K562 (cell line): ENCODE measurements around the gene SRD5A1. TPM values are rescaled to one million over a fixed set of nuclear protein-coding genes. Genes with fewer than 3 reads are reported as not detected.

ENCODE experiments used
- ATAC-seq: fragments of 200-7000 bp; cut with Tn5 transposase; 3 replicates; pipeline ENCODE4 v1.9.1; 2020; ENCODE audit warnings: moderate library complexity
- BruUV-seq: library from RNA; stranded (reverse); fragments of 400-500 nt; replicated peaks from 2 replicates; lab custom pipeline; 2021; lab: Mats Ljungman, UMichigan
- CTCF ChIA-PET: fragments of 300-600 bp; formaldehyde crosslinking; extraction: SDS; loops from one replicate; lab custom pipeline; 2021; ENCODE audit warnings: low intra/inter-chr PET ratio; lab: Yijun Ruan, JAX
- POLR2A ChIA-PET: fragments of 300-600, 350-650 bp; sonication (Branson Sonifier 250); formaldehyde crosslinking; extraction: SDS; loops from one replicate; lab custom pipeline; 2021; ENCODE audit warnings: antibody characterized with exemption, inconsistent platforms; lab: Yijun Ruan, JAX
- DNase-seq, 4 experiments: peaks; one replicate each; pipeline versions ENCODE4 v3.0.0 to v3.0.0-alpha.2; 2011 to 2018; ENCODE audit warnings: low spot score in 3 of 4, mixed read lengths in 3 of 4; ENCODE audit errors: extremely low read depth in 1 of 4
- FAIRE-seq: peaks from 2 replicates; lab custom pipeline; 2011; peaks lifted over from hg19 to GRCh38; lab: Jason Lieb, UNC
- H2AFZ ChIP-seq: 2 replicates; pipeline ENCODE4 v1.6.0; 2011; ENCODE audit warnings: low read depth, low read length, control low read depth, inconsistent platforms
- H3K27ac ChIP-seq: fragments of 200-600 bp; 3 replicates; pipeline ENCODE4 v1.8.0; 2011; ENCODE audit warnings: low read depth, mild to moderate bottlenecking, control low read depth, inconsistent platforms, low read length, moderate library complexity, mixed read lengths; ENCODE audit errors: extremely low read depth
- H3K27me3 ChIP-seq, 2 experiments: fragments of 300-600 bp in 1 of 2; 2 replicates in 1 of 2; 3 replicates in 1 of 2; pipeline versions ENCODE4 v1.6.0 to v1.8.0; 2011; ENCODE audit warnings: inconsistent platforms in 2 of 2, low read length in 2 of 2, mild to moderate bottlenecking in 1 of 2, mixed read lengths in 1 of 2, moderate library complexity in 1 of 2; ENCODE audit not compliant: control insufficient read depth in 2 of 2, insufficient read depth in 2 of 2
- H3K36me3 ChIP-seq: fragments of 300-600 bp; 3 replicates; pipeline ENCODE4 v1.8.0; 2011; ENCODE audit warnings: mild to moderate bottlenecking, low read length, inconsistent platforms; ENCODE audit not compliant: control insufficient read depth, insufficient read depth
- H3K4me1 ChIP-seq, 2 experiments: fragments of 200-600 bp in 1 of 2; replicated peaks in 1 of 2; 2 replicates in 1 of 2; 3 replicates in 1 of 2; pipeline versions ENCODE4 v1.5.1 to v1.8.0; 2011; ENCODE audit warnings: inconsistent platforms in 2 of 2, low read length in 2 of 2, mild to moderate bottlenecking in 1 of 2, mixed read lengths in 1 of 2, moderate library complexity in 1 of 2; ENCODE audit not compliant: control insufficient read depth in 2 of 2, insufficient read depth in 2 of 2
- H3K4me2 ChIP-seq: 2 replicates; pipeline ENCODE4 v1.6.1; 2011; ENCODE audit warnings: low read length, control low read depth, inconsistent platforms, mixed read lengths; ENCODE audit not compliant: insufficient read depth
- H3K4me3 ChIP-seq: fragments of 200-600 bp; sonication (generic), shearing (Covaris generic); 2 replicates; pipeline ENCODE4 v1.5.1; 2016; ENCODE audit warnings: control low read depth, inconsistent platforms
- H3K79me2 ChIP-seq: fragments of 200-600 bp; 3 replicates; pipeline ENCODE4 v1.8.0; 2011; ENCODE audit warnings: low read length, inconsistent platforms; ENCODE audit not compliant: control insufficient read depth, insufficient read depth
- H3K9ac ChIP-seq, 2 experiments: 2 replicates each; pipeline versions ENCODE4 v1.6.0 to v1.6.1; 2011; ENCODE audit warnings: low read depth in 2 of 2, low read length in 2 of 2, control low read depth in 1 of 2, inconsistent platforms in 1 of 2, mild to moderate bottlenecking in 1 of 2, mixed read lengths in 1 of 2; ENCODE audit not compliant: insufficient read depth in 1 of 2
- H3K9me1 ChIP-seq: one replicate; pipeline ENCODE4 v1.6.0; 2011; ENCODE audit warnings: inconsistent platforms, mild to moderate bottlenecking, low read length, moderate library complexity; ENCODE audit not compliant: control insufficient read depth, insufficient read depth
- H3K9me3 ChIP-seq: replicated peaks from 2 replicates; pipeline ENCODE4 v1.5.1; 2011; ENCODE audit warnings: low read depth, low read length, inconsistent platforms; ENCODE audit not compliant: control insufficient read depth, insufficient read depth
- H4K20me1 ChIP-seq: replicated peaks from 2 replicates; pipeline ENCODE4 v1.6.1; 2011; ENCODE audit warnings: low read length, inconsistent platforms, mixed read lengths; ENCODE audit not compliant: control insufficient read depth, insufficient read depth
- CC2D1A ChIP-seq: fragments of 450-650 bp; IDR thresholded peaks from 2 replicates; pipeline ENCODE4 v1.6.1; 2017; ENCODE audit warnings: mild to moderate bottlenecking
- CHD1 ChIP-seq: fragments of 200-600 bp; sonication (generic); IDR thresholded peaks from one replicate; pipeline ENCODE4 v1.6.1; 2012; ENCODE audit warnings: mild to moderate bottlenecking, moderate library complexity, low read length, inconsistent platforms
- CHD4 ChIP-seq: fragments of 200-600 bp; sonication (generic); IDR thresholded peaks from 3 replicates; pipeline ENCODE4 v1.6.1; 2012; ENCODE audit warnings: low read depth, mild to moderate bottlenecking, mixed read lengths, low read length, inconsistent platforms; ENCODE audit not compliant: insufficient read depth, insufficient replicate concordance, poor library complexity, severe bottlenecking
- PML ChIP-seq: IDR thresholded peaks from 2 replicates; pipeline ENCODE4 v1.6.1; 2012; ENCODE audit warnings: low read length, inconsistent platforms
- POLR2A ChIP-seq: fragments of 450-650 bp; conservative IDR thresholded peaks from 2 replicates; pipeline ENCODE4 v1.6.1; 2016
- TAF15 ChIP-seq: fragments of 200-400 bp; formaldehyde crosslinking; IDR thresholded peaks from 2 replicates; pipeline ENCODE4 v1.6.1; 2017; ENCODE audit warnings: mild to moderate bottlenecking, low read depth, low read length, moderate library complexity
- ZHX1 ChIP-seq: fragments of 150-350 bp; conservative IDR thresholded peaks from 2 replicates; pipeline ENCODE4 v1.6.1; 2014; ENCODE audit warnings: low read length
- ZNF354B ChIP-seq: fragments of 250-450 bp; sonication (Bioruptor Pico); IDR thresholded peaks from 2 replicates; pipeline ENCODE4 v1.4.0; 2020
- WGBS: fragments of 100-300 bp; shearing (Covaris generic); methylation state at CpG from one replicate; pipeline ENCODE4 v1.1.6; 2016; ENCODE audit warnings: low coverage, mixed read lengths; ENCODE audit not compliant: insufficient coverage; ENCODE audit errors: missing lambda C conversion rate; 5-methylcytosine and 5-hydroxymethylcytosine counted together
- in situ Hi-C: fragments of 300-500 bp; cut with MboI; formaldehyde crosslinking; loops from 4 replicates; pipeline ENCODE4 v1.15.0; 2018; ENCODE audit warnings: inconsistent platforms, mixed read lengths
- intact Hi-C: fragments of 100-400 bp; cut with micrococcal nuclease; formaldehyde crosslinking; loops from 2 replicates; pipeline ENCODE4 v1.14.2; 2022
- polyA plus RNA-seq, 8 experiments: library from polyadenylated mRNA; depleted of rRNA in 4 of 8; stranded (reverse) in 5 of 8; unstranded in 3 of 8; fragments of >200 nt; fragmentation: Nextera tagmentation in 2 of 8; fragmentation: Illumina TruSeq in 1 of 8; extraction: Ambion mirVana in 2 of 8; extraction: Trizol in 1 of 8; gene quantifications; 2 replicates each; pipeline versions ENCODE4 v1.2.1 to v1.2.3, GENCODE V29; 2011 to 2014; ENCODE audit warnings: inconsistent platforms in 1 of 8, missing spikeins in 1 of 8
- total RNA-seq, 7 experiments: library from RNA; depleted of rRNA in 6 of 7; stranded (reverse); fragments of >200 nt in 6 of 7; fragmentation: Illumina TruSeq in 2 of 7; extraction: Trizol in 2 of 7; gene quantifications; 2 replicates each; pipeline versions ENCODE4 v1.2.1 to v1.2.3, GENCODE V29; 2011 to 2021; ENCODE audit warnings: low replicate concordance in 1 of 7

Gene SRD5A1
- total and polyA plus RNA-seq, 9 of the 15 experiments (the other 6 are each of a cell fraction or from before 2014, with no cell fraction given) = 1.3 to 22.6 (median 8.1) TPM

GRCh38 chr5:6719896-6720560 is 86.8 kb downstream of the SRD5A1 start:
- H3K4me3 ChIP-seq = no peak overlapping the region
- peaks cover 84% of the 10 kb centered on the region for H3K36me3 ChIP-seq
- H3K9me3 ChIP-seq = no peaks in the 10 kb centered on the region
- peaks cover 98% of the 10 kb centered on the region for H3K79me2 ChIP-seq
- H3K9me1 ChIP-seq = peaks cover 34% of the 10 kb centered on the region
- no peak for DNase-seq
- ChIA-PET POLR2A (interaction anchor here (0.6 kb wide), 1 partner anchor 89 kb away, joined by 3 read pairs; no protein-coding TSS in a partner anchor), CTCF (no interaction called here)
- no peaks in the 10 kb centered on the region for H3K27me3 ChIP-seq
- H3K9ac ChIP-seq = no peak overlapping the region
- H3K4me1 ChIP-seq = peaks cover 23 to 36% of the 10 kb centered on the region in 2 experiments; a peak in 4 of 5 replicates
- WGBS = 65% methylated on average over 5 of the region's 5 CpGs
- no peak overlapping the region for H2AFZ ChIP-seq
- in situ Hi-C loops = loop anchor here (5.0 kb wide), 1 partner anchor 88 kb away; the partner anchor contains the start of genes NSUN2 and SRD5A1
- BruUV-seq = no TSS peak
- no peak for ATAC-seq
- H3K27ac ChIP-seq = no peak overlapping the region
- intact Hi-C loops = loop anchor here (10.0 kb wide), 1 partner anchor 345 kb away; the partner anchor contains the start of gene MED10
- H4K20me1 ChIP-seq = peaks cover 84% of the 10 kb centered on the region
- no peak overlapping the region for H3K4me2 ChIP-seq
- FAIRE-seq = peak; percentile 62
- TF ChIP-seq CHD1 (no peak), ZHX1 (no peak), PML (no peak), POLR2A (no peak), CHD4 (no peak), TAF15 (no peak), CC2D1A (no peak), ZNF354B (no peak)
